Stimulated activated CD4-positive, alpha-beta T cell treated with anti-CD3 and anti-CD28 coated beads, Interleukin-12 subunit alpha, Interleukin-12 subunit beta, amount 100 ng/mL, for 48 hours (primary cell): Measurements from ENCODE around the gene PELI2.
A peak's percentile ranks its signal among the peaks of the same experiment; 100 is the strongest.

Experiments used
- DNase-seq, 3 donors: peaks; one replicate each; pipeline ENCODE4 v3.0.0-alpha.2; 2020; ENCODE audit warnings: low read depth in 2 of 3, low spot score in 1 of 3

Gene PELI2

DNA sequence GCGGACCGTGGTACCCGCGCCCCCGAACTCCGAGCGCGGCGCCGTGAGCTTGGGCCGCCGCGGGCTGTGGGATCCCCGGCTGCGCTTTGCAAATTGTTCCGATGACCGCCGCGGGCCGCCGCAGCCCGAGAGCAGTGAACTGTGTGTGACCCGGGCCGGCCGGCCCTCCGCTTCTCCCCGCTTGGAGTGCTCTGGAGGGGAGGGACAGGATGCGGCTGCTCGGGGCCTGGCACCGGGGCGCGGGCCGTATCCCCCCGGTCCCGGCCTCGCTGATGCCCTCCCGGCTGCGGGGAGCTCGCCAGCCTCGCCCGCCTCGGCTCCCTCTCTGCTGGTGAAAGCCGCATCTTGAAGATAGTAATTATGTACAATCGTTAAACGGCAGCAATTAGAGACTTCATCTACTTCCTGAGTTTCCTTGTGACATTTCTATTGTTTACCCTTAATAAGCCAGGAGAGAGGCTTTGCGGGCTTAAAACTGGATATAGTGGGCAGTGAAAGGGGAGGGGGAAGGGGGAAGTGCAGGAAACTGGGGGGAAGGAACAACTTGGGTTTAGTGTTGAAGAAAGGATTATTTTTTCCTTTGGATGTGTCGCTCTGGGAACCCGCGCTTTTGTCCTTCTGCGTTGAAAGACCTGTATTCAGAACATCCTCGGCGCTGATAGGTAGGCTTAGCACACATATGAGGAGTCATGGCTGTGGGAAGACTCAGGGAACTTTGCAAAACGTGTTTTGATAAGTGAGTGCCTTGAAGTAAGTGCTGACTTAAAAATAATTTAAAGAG is 1.2 kb downstream of the PELI2 start:
- peak in 1 of 3 donors; percentile 34 for DNase-seq

DNA sequence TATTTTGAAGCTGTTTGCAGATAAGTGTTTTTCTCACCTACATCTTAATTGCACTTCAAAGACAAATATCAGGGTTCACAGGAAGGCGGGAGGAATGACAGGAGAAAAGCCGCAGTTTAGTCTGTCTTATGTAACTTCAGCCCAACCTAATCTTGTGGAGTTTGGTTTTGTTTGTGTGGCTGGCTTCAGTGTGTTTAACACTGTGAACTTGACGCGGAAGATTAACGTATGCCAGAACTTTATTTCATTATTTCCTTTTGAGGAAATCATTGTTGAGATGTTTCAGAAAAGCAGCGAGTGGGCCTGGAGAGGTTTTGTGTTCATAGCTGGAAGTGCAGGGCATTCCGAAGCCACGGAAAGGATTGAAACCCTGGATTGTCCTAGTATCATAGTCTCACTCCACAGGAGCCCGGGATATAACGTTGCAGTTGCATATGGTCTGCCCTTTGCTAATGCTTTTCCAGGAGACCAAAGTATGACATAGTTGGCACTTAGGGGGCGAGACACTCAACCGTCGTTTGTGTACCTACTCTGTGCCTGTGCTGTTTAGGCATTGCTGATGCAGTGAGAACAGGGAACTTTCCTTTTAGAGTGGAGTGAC is 2.0 kb downstream of the PELI2 start:
- no peak for DNase-seq

DNA sequence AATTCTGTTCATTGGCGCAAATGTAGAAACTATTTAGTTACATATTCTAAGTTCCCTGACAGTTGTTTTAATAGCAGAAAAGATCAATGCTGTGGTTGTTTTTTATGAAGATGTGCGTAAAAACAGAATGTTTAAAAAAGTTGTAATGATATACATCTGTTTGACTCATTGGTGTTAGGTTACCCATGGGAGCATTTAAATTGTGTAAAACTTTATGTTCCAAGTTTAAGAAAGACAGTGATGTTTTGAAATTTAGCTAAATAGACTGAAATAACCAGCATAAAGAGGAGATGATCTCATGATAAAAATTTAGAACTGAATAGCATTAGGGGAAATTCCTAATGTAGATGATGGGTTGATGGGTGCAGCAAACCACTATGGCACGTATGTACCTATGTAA is 3.6 kb downstream of the PELI2 start:
- DNase-seq: no peak

DNA sequence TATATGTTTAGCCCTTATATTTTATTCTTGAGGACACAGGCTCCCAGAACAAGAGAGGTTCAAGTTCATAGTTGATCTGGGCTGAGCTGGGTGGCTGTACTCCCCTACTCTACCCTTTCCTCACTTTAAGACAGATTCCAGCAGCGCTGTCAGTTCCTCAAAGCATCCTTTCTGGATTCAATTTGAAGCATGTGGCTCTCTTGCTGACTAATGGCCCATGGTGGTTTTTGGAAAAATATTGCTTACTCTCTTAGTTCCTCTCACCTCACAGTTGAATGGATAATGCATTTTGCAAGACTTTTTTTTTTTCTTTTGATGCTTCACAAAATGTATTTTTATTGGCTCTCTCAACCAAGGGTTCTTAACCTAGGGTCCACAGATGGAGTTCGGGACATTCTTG is 4.1 kb downstream of the PELI2 start:
- DNase-seq: no peak

DNA sequence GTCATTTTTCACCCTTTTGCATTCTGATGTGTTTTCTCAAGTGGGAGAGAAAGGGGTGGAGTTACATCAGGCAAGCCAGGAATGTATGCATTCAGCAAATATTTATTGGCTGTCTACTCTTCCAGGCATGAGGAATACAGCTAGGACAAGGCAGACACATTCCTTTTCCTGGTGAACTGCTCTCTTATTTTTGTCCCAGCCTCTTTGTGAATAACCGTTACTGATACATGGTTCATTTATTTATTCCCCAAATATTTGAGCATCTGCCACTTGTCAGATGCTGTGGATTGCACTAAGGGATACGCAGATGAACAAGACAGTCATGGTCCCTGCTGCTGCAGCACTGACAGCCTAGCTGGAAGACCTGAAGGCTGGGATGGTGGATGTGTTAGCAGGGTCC is 6.1 kb downstream of the PELI2 start:
- no peak for DNase-seq

DNA sequence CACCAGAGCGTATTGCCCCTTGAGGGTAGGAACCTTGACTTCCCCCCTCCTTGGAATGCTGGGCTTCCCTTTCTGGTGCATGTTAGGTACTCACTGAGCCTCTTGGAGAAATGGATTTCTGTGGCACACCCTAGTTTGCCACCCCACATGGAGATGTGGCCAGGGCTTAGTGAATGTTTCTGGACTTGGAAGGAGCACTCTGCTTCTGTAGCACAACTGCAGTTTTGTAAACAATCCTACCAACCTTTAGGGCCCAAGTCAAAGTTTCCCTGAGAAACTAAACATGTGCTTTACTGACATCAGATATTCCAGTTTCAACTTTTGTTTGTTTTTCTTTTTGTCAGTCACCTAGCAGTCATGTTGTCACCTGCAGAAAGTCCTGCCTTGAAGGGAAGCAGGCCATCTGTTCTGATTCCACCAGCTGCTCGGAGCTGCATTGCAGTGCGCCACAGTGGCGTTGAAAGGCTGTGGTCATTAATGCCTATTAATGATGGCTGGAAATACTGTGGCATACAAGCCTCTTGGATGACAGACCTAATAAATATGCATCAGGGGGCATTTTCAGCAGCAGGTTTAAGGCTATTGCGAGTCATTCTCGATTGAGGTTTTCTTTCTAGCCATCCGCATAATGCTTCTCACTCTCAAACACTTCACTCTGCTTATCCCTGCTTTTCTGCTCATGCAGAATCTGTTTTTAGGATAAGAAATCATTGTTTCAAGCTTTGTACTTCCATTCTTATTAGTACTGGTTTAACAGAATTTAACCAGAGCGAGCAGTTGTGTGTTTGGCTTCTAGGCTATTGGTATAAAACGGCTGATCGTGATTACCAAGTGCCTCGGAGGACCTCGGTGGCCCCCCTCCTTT is 7.8 kb downstream of the PELI2 start:
- no peak for DNase-seq

DNA sequence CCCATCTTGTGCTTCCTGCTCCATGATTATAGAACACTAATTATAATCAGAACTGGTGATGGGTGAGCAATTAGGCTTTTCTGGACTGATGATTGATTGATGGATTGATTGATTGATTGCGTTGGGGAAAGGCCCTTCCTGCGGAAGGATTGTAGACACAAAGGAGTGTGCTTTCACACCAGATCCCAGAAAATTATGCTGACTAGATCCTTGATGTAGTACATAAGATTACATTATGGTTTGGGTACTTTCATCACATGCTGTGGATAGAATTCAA is 8.4 kb downstream of the PELI2 start:
- DNase-seq: no peak

DNA sequence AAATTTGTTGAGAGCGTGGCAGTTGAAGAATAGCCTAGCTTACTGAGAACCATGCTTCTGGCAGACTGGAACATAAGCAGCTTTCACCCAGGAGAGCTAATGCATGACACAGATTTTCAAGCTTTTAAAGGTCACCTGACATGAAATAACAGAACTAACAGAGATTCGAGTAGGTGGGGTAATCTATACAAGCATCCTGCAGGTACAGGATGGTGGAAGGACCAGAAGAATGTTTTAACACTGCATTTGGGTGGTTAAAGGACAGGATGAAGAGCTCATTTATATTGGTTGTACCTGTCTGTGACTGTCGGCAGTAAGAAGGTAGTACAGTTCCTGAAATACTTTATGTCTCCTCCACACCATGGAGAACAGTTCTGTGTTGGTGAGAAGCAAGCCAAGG is 8.9 kb downstream of the PELI2 start:
- DNase-seq: no peak

DNA sequence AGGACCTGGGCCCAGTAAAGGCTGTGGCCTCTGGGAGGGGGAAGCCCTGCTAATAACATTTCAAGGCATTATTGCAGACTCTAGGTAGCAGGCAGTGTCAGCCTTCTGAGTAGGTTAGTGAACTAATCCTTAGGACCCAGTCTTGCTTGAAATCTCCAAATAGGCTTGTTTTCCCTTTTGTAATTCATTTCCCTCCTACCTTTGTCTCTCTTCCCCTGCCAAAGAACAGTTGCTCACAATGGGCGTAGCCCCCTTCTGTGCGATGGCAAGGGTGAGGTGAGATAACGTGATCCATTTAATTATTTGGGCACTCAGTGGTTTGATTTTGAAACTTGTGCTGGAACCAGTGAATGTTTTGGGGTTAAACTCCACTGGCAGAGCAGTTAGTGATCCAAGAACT is 10.9 kb downstream of the PELI2 start:
- DNase-seq: no peak

DNA sequence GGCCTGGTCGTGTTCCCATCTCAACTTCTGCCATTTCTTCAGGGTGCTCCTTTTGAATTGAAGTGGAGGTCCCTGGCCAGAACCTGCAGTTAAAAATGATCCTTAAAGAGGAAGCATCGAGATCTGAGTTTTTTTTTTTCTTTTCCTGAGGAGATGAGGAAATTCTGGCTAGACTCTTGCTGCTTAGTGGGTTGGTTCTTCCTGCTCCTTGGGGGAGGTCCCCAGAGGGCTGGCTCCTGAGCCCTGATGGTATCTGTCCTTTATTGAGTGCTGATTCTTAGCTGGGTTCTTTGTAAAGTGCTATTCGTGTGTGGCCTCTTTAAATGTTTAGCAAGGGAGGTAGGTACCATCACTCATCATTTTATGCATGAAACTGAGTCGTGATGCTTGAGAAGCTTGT is 11.7 kb downstream of the PELI2 start:
- no peak for DNase-seq

DNA sequence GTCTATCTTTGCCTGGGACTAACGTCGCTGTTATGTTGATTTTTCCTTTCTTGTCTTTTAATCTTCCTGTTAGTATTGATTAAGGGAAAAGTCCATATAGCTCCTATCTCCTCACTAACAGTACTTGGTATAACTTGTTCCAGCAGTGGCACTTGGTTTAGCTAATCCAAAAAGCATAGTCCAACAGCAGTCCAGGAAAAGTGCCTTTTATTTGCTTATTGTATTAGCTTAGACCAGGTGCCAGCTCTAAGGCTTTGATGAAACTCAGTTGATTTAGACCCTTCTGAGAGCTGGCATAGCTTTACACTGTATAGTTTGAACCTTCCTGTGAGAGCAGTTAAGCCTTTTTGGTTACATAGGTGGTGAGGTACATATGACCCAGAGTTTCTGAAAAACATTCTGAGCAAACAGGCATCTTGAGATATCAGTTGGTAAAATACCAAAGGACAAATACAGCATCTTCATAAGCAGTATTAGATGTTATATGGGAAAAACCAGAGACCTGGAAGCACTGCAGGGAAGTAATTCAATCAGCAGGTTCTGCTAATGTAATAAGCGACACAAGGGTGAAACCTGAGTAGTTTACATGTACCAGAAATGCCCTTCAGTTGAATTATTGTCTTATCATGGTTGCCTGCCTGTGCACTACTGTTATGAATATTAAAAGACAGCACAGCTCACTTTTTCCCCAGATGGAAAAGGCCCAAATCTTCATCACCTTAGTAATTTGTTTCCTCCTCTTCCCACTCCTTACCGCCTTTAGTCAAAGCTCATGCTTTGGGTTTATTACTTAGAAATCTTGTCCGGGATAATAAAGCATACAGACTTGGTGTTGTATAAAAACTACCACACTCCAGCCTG is 13.0 kb downstream of the PELI2 start:
- DNase-seq: no peak

DNA sequence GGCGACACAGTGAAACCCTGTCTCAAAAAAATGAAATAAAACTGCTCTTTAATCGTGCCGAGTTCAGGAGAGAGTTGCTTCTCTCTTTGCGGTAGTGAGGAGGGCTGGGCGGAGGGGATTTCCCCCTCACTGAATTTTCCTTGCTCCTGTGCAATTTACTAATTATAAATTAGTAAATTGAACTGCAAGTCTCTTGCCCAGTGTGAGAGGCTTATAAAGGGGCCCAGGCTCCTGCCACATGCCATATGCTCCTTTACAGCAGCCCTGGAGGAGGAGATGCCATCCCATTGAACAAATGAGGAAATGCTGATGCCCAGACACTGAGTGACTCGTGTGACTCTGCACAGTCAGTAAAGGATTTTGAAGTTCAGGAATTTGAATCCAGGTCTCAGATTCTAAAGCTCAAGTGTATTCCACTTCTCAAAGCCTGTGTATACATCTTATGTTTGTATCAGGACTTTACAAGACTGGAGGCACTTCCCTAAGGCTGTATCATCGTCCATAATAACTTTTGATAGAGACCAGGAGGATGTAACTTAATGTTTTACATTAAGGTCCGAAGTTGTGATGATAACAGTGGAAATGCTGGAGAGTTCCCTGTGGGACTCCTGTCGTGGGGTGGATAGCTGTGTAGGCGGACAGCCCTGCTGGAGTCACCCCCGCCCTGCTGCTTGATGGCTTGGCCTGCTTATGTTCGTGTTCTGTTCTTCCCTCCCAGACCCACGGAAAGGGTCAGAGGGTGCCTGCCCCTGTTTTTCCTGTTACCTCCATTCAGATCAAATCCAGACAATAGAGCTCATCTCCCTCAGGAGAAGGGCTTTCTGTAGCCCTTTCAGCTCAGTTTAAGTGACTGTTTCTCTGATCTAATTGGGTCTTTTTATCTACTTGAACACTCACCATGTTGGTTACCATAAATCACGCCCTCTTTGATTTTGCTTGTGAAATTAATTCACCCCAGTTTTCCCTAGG is 13.9 kb downstream of the PELI2 start:
- DNase-seq: no peak

DNA sequence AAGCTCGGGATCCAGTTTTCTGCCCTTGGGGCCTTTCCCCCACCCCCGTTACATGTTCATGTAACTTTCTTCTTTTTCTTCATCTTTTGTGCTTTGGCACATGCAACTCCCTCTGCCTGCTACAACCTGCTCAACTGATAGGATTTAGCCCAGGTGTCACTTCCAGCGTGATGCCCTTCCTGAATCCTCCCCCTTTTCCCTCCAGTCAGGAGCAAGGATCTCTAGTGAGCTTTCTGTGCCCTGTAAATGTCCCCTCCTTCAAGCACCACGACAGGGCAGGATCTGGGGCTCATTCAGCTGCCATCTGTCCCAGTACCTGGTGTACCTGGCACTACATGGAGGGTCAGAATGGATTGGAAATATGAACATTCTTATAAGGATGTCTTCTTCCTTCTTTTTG is 15.3 kb downstream of the PELI2 start:
- DNase-seq: no peak

DNA sequence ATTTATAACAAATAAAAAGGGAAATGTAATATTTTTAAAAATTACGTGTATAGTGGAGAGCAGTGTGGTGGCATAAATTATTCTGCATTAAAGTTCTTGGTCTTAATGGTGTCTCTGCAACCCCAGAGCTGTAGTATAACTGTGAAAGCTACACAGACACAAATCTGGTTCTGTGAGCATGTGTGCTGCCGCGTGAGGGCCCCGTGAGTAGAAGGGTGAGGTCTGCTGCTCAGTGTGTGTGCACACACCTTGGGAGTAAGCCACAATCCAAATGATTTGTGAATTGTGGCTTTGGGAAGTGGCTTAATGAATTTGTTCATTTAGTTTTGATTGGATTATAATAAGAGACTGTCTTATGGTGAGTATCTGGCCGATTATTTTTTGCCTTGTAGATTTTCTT is 16.8 kb downstream of the PELI2 start:
- DNase-seq: no peak

DNA sequence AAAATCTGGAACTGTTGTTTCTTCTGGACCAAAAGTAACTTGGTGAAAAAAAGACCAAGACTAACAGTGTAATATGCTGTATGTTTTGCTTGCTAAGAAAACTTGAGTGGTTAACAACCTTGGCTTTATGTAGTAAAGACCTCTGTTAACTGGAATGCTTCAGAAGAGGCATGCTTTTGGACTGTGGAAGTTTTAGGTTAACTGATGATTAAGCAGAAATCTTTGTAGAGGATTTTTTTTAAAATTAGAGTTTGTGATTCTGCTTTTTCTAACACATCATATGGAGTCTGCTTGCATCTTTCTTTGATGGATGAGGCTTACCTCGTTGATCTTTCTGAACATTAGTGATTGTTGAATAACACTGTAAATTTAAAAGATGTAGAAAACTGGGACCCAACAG is 17.5 kb downstream of the PELI2 start:
- no peak for DNase-seq

DNA sequence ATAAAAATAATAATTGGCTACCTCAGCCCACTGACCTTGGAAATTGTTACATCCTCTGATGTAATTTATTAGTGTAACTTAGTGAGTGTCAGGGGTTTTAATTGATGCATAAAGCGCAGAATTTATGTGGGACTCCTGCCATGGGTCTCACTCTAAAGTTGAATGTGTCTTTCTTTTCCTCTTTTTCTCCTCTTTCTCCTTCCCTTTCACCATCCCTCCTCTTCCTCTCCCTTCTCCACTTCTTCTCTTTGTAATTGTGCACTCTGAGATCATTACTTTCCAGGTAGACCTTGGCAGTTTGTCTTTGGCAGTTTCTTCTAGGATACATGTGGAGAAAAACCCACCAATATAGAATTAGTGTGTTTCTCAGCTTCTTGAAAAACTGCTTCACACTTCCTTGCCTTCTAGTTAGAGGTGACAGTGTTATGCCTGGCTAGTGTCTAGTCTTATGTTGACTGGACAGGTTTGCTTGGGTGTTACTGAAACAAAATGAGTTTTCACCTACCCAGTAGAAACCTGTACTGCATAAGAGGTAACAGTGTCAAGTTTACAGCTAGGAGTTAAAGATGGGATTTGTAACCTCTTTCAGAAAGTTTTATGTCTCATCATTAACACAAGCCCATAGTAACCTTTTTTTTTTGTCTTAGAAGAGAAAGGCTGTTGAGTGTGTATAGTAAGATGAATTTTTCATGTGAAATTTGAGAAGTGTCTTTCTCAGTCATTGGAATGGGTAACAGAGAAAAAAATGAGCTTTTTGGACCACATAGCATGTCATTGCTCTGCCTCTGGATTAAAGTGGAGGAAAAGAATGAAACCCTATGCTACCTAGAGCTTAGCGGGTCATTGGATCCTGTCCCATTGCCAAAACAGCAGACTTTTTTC is 18.6 kb downstream of the PELI2 start:
- no peak for DNase-seq

DNA sequence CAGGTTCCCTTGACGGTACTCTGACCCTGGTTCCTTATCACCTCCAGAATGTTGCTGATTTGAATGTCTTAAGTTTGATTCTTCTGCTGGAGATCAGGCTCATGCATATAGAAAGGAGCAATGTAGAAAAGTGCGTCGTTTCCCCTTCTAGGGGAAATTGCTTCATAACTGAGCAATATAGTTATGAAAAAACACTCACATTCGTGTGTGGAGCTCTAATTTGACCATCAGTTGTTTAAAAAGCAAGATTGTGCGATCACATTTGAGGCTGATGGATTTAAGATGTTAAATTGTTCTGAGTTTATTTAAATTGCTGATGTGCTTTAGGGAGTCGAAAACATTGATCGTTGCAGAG is 19.2 kb downstream of the PELI2 start:
- no peak for DNase-seq

DNA sequence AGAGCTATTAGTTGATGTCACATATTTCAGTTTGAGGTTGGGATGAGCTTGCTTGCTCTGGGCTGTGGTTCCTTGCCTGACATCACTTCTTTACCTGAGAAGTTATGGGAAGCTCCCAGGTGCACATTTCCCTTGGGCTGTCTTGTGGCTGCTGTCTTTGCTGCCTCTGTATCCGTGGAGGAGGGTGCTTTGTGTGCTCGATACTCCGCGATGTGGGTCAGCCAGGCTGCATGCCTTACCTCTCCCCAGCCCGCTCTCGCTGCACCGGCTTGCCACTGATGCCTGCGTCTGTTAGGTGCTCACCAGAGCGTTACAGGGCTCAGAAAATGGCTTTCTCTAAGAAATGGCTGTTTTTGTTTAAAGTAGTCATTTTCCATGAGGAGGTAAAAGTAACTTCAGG is 19.6 kb downstream of the PELI2 start:
- no peak for DNase-seq

DNA sequence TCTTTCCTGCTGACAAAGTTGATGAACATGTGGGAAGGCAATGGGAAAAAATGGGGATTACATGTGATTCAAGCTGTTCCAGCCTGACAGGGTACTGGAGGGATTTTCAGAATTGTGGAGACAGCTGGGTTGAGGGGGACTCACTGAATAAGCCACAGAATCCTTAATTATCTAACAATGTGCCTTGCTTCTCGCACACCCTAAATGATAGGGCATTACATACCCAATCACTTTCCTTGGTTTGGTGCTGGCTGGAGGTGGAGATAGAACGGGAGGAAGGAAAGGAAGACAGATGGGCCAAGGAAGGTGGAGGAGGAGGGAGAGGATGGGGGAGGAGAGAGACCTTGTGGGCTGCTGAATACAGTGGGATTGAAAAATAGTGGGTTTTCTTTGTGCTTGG is 20.7 kb downstream of the PELI2 start:
- no peak for DNase-seq
